Heart left ventricle (tissue), 16 donors: ENCODE data around the gene PLA2G3. TPM values are rescaled to one million over a fixed set of nuclear protein-coding genes. Genes with fewer than 3 reads are reported as not detected.

Experiments used
- ATAC-seq, 4 donors: fragments of 200-7000 bp; cut with Tn5 transposase; one replicate each; pipeline ENCODE4 v1.9.1; 2020 to 2022; ENCODE audit warnings: moderate library complexity in 4 of 4, mild to moderate bottlenecking in 3 of 4, moderate number of reproducible peaks in 1 of 4
- DNase-seq, 5 donors: peaks; one replicate each; pipeline ENCODE4 v3.0.0-alpha.2; 2020
- H3K27ac ChIP-seq, 12 donors: fragments of 200-600 bp; sonication (generic) in 4 of 12; one replicate each; pipeline versions ENCODE4 v1.5.0 to v1.8.0; 2016 to 2022; ENCODE audit warnings: mild to moderate bottlenecking in 2 of 12
- H3K27me3 ChIP-seq, 9 donors: fragments of 200-600 bp; sonication (generic) in 2 of 9; one replicate each; pipeline versions ENCODE4 v1.5.1 to v1.8.0; 2016 to 2022; ENCODE audit warnings: mild to moderate bottlenecking in 3 of 9
- H3K36me3 ChIP-seq, 9 donors: fragments of 200-600 bp; sonication (generic) in 2 of 9; one replicate each; pipeline versions ENCODE4 v1.5.0 to v1.8.0; 2018 to 2022; ENCODE audit warnings: mild to moderate bottlenecking in 2 of 9
- H3K4me1 ChIP-seq, 12 donors: fragments of 200-600 bp; sonication (generic) in 4 of 12; one replicate each; pipeline versions ENCODE4 v1.5.0 to v1.8.0; 2016 to 2022; ENCODE audit warnings: mild to moderate bottlenecking in 3 of 12
- H3K4me3 ChIP-seq, 12 donors: fragments of 200-600 bp; sonication (generic) in 4 of 12; one replicate each; pipeline versions ENCODE4 v1.5.0 to v1.8.0; 2017 to 2022; ENCODE audit warnings: mild to moderate bottlenecking in 9 of 12, moderate library complexity in 4 of 12
- H3K9me3 ChIP-seq, 12 donors: fragments of 200-600 bp; sonication (generic) in 4 of 12; one replicate each; pipeline versions ENCODE4 v1.5.0 to v1.8.0; 2016 to 2022; ENCODE audit warnings: mild to moderate bottlenecking in 1 of 12
- CTCF ChIP-seq, 12 donors: fragments of 200-600 bp; sonication (generic) in 4 of 12; IDR thresholded peaks; one replicate each; pipeline versions ENCODE4 v1.5.0 to v1.8.0; 2018 to 2022; ENCODE audit warnings: antibody characterized with exemption in 12 of 12, mild to moderate bottlenecking in 5 of 12
- POLR2A ChIP-seq, 2 donors: fragments of 450-650 bp; IDR thresholded peaks; one replicate each; pipeline ENCODE4 v1.6.1; 2017; ENCODE audit warnings: antibody characterized with exemption in 2 of 2, mild to moderate bottlenecking in 2 of 2, moderate library complexity in 2 of 2
- WGBS, 4 donors: extraction: QIAGEN DNeasy Blood & Tissue Kit in 2 of 4; methylation state at CpG; one replicate each; pipeline versions ENCODE4 v1.1.5 to v1.1.7; 2013 to 2018; 5-methylcytosine and 5-hydroxymethylcytosine counted together
- intact Hi-C, 10 donors: fragments of 100-400 bp; cut with DNase I; formaldehyde crosslinking; loops; one replicate each; pipeline versions ENCODE4 v1.11.1 to v1.14.2; 2022
- polyA plus RNA-seq, 2 donors: library from polyadenylated mRNA; stranded (reverse); fragments of 200-250 nt; gene quantifications; one replicate each; pipeline ENCODE4 v1.2.3, GENCODE V29; 2013
- total RNA-seq, 9 donors: library from RNA; depleted of rRNA in 2 of 9; stranded (reverse); fragments of >200 nt in 2 of 9; fragmentation: NEBNext Ultra II Directional in 3 of 9; extraction: Animal tissue kit (Norgen Biotek cat#: 25700) in 3 of 9; gene quantifications; one replicate each; pipeline versions ENCODE4 v1.1.0 to v1.2.4, GENCODE V29; 2016 to 2023
- donor health status: ischemic (EF 13 %, LVEDD 7.1; RV severe dilation, severe dysfunction).
- donor health status: healthy with polysubstance abuse.
- donor health status: DM: no; HTN: yes; CAD: no.
- donor health status: DM: no; HTN: no; CAD: no.
- donor health status: ischemic (EF 25% LVEDD 6.9; RV normal size, moderate dysfunction).
- donor health status: ischemic (EF 25% LVEDD 5.7; RV mildly dilated, moderate dysfunction).
- donor health status: healthy.
- donor health status: DM: yes; HTN: yes; CAD: no.
- donor health status: ischemic (EF 35%, LVEDD 5.7; RV mildly dilated, moderate dysfunction).
- donor health status: nonischemic (EF 11% LVEDD 7.7; RV severe dilation, severe dysfunction).
- donor health status: DM: yes; HTN: yes; CAD: no.
- donor health status: PGD.
- donor health status: ischemic (EF 29% LVEDD 5.4; RV normal size, mild dysfunction).
- donor health status: nonischemic (EF 23%, LVEDD 6.1; RV moderate dilation, normal function).

Gene PLA2G3
- total and polyA plus RNA-seq, 11 donors = not detected

- H3K27me3 ChIP-seq = no peaks in the 10 kb centered on the region
- peak overlapping the region in 9 of 12 donors; percentile 2 to 99 (median 40) for H3K27ac ChIP-seq
- H3K36me3 ChIP-seq = peaks cover 3 to 73% (median 54%) of the 10 kb centered on the region in 9 donors
- intact Hi-C loops = loop anchor here in 7 of 10 donors (2.0 to 5.0 kb wide), 4 partner anchors 61 to 145 kb away; no protein-coding TSS in a partner anchor
- H3K4me1 ChIP-seq = peaks cover 2 to 85% (median 35%) of the 10 kb centered on the region in 12 donors
- TF ChIP-seq CTCF (IDR thresholded peaks at IDR 0.05) (no peak), POLR2A (IDR thresholded peaks at IDR 0.05) (no peak)
- H3K4me3 ChIP-seq = no peak overlapping the region
- no peaks in the 10 kb centered on the region for H3K9me3 ChIP-seq
- DNase-seq (no peak), ATAC-seq (no peak)
- WGBS, 4 donors = 73 to 90% (median 83%) methylated on average over 13 to 21 of the region's 21 CpGs
These were observed 52.5 kb downstream of the PLA2G3 start for GRCh38 chr22:31087744-31088215.

- Histone ChIP-seq H3K27me3 (no peaks in the 10 kb centered on the region), H3K4me1 (peaks cover 0 to 84% (median 37%) of the 10 kb centered on the region in 12 donors), H3K4me3 (no peak overlapping the region), H3K9me3 (no peaks in the 10 kb centered on the region), H3K27ac (peak overlapping the region in 11 of 12 donors; percentile 26 to 99 (median 95)), H3K36me3 (peaks cover 3 to 63% (median 44%) of the 10 kb centered on the region in 9 donors)
- 53 to 66% (median 56%) methylated on average over 7 to 8 of the region's 8 CpGs for WGBS, 4 donors
- intact Hi-C loops = loop anchor here in 5 of 10 donors (1.0 to 5.0 kb wide), 4 partner anchors 65 to 145 kb away; no protein-coding TSS in a partner anchor
- peak in 1 of 5 donors; percentile 25 for DNase-seq
- ATAC-seq = no peak
- TF ChIP-seq CTCF (IDR thresholded peaks at IDR 0.05) (no peak), POLR2A (IDR thresholded peaks at IDR 0.05) (no peak)
These were observed 53.5 kb downstream of the PLA2G3 start for GRCh38 chr22:31086703-31087330.

- Histone ChIP-seq H3K4me3 (peak overlapping the region in 9 of 12 donors; percentile 70 to 100 (median 79)), H3K36me3 (peaks cover 0 to 54% (median 35%) of the 10 kb centered on the region in 9 donors), H3K4me1 (peaks cover 4 to 78% (median 39%) of the 10 kb centered on the region in 12 donors), H3K9me3 (no peaks in the 10 kb centered on the region), H3K27ac (peak overlapping the region; percentile 89 to 99 (median 96)), H3K27me3 (no peaks in the 10 kb centered on the region)
- ATAC-seq (no peak), DNase-seq (no peak)
- intact Hi-C loops = loop anchor here (1.0 to 5.0 kb wide), 7 partner anchors 66 to 146 kb away; no protein-coding TSS in a partner anchor
- 62 to 84% (median 73%) methylated on average over 2 to 3 of the region's 3 CpGs for WGBS, 4 donors
- TF ChIP-seq CTCF (IDR thresholded peaks at IDR 0.05) = no peak
- TF ChIP-seq POLR2A (IDR thresholded peaks at IDR 0.05) = no peak
These were observed 54.4 kb downstream of the PLA2G3 start for GRCh38 chr22:31085928-31086327.

GRCh38 chr22:31085493-31085824 lies 54.8 kb downstream of the PLA2G3 start:
- Histone ChIP-seq H3K4me3 (peak overlapping the region; percentile 51 to 100 (median 76)), H3K4me1 (peaks cover 4 to 78% (median 42%) of the 10 kb centered on the region in 12 donors), H3K27ac (peak overlapping the region; percentile 89 to 99 (median 96)), H3K9me3 (no peaks in the 10 kb centered on the region), H3K27me3 (no peaks in the 10 kb centered on the region), H3K36me3 (peaks cover 0 to 49% (median 31%) of the 10 kb centered on the region in 9 donors)
- peak in 3 of 4 donors; percentile 1 to 18 (median 1) for ATAC-seq
- WGBS, 4 donors = 15 to 25% (median 19%) methylated on average over 13 of the region's 13 CpGs
- intact Hi-C loops = loop anchor here in 8 of 10 donors (1.0 to 5.0 kb wide), 7 partner anchors 67 to 147 kb away; no protein-coding TSS in a partner anchor
- DNase-seq = peak; percentile 62 to 75 (median 66)
- no peak for TF ChIP-seq POLR2A (IDR thresholded peaks at IDR 0.05)
- peak in 2 of 12 donors; percentile 2 to 4 for TF ChIP-seq CTCF (IDR thresholded peaks at IDR 0.05)
